ENCODE measurements around the gene ALDH3B2.
"Not testable (repeated sequence)": the region's sequence is repeated elsewhere in the genome, so short reads cannot be mapped to it uniquely, and the experiment has no call there.

Gene ALDH3B2

DNA sequence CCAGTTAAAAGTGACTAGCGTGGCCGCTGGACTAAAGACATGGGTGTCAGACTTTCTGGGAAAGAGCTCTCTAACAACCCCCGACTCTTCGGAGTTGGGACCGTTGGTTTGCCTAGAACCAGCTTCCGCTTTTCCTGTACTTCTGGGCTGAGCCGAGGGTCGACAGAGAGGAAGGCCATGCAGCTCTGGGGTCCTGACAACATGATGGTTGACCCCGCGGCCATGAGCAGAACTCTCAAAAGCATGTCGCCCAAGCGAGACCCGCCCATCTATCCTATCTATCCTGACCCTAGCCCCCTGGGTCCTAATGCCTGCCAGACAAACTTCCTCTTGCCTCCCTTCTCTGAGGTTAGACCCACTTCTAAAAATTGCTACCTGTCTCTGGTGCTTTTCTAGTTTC lies 53.8 kb downstream of the ALDH3B2 start:
- H3K4me3 ChIP-seq (ENCODE audit: low read depth, low read length); H3K36me3 ChIP-seq (ENCODE audit: control insufficient read depth in 2 of 2, insufficient read depth in 1 of 2, low read length in 2 of 2); H3K27ac ChIP-seq (ENCODE audit: extremely low read depth, low read depth, low read length); H3K9me3 ChIP-seq (ENCODE audit: control insufficient read depth, insufficient read depth, low read depth, low read length); POLR2A ChIA-PET; H3K4me1 ChIP-seq (ENCODE audit: control insufficient read depth, insufficient read depth, low read length): not testable (repeated sequence)
- CTCF ChIA-PET: interaction anchor here (2.4 kb wide), 1 partner anchor 8 kb away, joined by 10 read pairs; the partner anchor contains the start of gene NUDT8

DNA sequence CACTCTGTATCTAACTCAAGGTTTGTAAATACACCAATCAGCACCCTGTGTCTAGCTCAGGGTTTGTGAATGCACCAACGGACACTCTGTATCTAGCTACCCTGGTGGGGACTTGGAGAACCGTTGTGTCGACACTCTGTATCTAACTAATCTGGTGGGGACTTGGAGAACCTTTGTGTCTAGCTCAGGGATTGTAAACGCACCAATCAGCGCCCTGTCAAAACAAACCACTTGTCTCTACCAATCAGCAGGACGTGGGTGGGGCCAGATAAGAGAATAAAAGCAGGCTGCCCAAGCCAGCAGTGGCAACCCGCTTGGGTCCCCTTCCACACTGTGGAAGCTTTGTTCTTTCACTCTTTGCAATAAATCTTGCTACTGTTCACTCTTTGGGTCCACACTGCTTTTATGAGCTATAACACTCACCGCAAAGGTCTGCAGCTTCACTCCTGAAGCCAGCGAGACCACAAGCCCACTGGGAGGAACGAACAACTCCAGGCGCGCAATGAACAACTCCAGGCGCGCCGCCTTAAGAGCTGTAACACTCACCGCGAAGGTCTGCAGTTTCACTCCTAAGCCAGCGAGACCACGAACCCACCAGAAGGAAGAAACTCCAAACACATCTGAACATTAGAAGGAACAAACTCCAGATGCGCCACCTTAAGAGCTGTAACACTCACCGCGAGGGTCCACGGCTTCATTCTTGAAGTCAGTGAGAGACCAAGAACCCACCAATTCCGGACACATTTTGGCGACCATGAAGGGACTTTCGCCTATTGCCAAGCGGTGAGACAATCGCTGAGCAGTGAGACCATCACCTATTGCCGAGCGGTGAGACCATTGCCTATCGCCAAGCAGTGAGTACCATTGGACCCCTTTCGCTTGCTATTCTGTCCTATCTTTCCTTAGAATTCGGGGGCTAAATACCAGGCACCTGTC lies 54.5 kb downstream of the ALDH3B2 start:
- CTCF ChIA-PET: interaction anchor here (0.6 to 2.4 kb wide), 4 partner anchors 9 to 863 kb away, joined by 3 to 10 read pairs (median 4); partner anchors contain the start of genes GSTP1 and NUDT8
- H3K9me3 ChIP-seq (ENCODE audit: control insufficient read depth, insufficient read depth, low read depth, low read length); H3K4me1 ChIP-seq (ENCODE audit: control insufficient read depth, insufficient read depth, low read length); H3K36me3 ChIP-seq (ENCODE audit: control insufficient read depth in 2 of 2, insufficient read depth in 1 of 2, low read length in 2 of 2); H3K4me3 ChIP-seq (ENCODE audit: low read depth, low read length); POLR2A ChIA-PET; H3K27ac ChIP-seq (ENCODE audit: extremely low read depth, low read depth, low read length): not testable (repeated sequence)

DNA sequence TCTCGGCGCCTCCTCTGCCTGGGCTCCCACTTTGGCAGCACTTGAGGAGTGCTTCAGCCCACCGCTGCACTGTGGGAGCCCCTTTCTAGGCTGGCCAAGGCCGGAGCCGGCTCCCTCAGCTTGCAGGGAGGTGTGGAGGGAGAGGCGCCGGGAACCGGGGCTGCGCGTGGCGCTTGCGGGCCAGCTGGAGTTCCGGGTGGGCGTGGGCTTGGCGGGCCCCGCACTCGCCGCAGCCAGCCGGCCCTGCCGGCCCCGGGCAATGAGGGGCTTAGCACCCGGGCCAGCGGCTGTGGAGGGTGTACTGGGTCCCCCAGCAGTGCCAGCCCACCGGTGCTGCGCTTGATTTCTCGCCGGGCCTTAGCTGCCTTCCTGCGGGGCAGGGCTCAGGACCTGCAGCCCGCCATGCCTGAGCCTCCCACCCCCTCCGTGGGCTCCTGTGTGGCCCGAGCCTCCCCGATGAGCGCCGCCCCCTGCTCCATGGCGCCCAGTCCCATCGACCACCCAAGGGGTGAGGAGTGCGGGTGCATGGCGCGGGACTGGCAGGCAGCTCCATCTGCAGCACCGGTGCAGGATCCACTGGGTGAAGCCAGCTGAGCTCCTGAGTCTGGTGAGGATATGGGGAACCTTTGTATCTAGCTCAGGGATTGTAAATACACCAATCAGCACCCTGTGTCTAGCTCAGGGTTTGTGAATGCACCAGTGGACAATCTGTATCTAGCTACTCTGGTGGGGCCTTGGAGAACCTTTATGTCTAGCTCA lies 55.3 kb downstream of the ALDH3B2 start:
- H3K27ac ChIP-seq (ENCODE audit: extremely low read depth, low read depth, low read length); H3K4me3 ChIP-seq (ENCODE audit: low read depth, low read length); H3K9me3 ChIP-seq (ENCODE audit: control insufficient read depth, insufficient read depth, low read depth, low read length); H3K36me3 ChIP-seq (ENCODE audit: control insufficient read depth in 2 of 2, insufficient read depth in 1 of 2, low read length in 2 of 2); H3K4me1 ChIP-seq (ENCODE audit: control insufficient read depth, insufficient read depth, low read length); POLR2A ChIA-PET: not testable (repeated sequence)
- CTCF ChIA-PET: interaction anchor here (0.6 to 2.4 kb wide), 3 partner anchors 10 to 862 kb away, joined by 3 to 10 read pairs (median 3); partner anchors contain the start of genes GSTP1 and NUDT8

DNA sequence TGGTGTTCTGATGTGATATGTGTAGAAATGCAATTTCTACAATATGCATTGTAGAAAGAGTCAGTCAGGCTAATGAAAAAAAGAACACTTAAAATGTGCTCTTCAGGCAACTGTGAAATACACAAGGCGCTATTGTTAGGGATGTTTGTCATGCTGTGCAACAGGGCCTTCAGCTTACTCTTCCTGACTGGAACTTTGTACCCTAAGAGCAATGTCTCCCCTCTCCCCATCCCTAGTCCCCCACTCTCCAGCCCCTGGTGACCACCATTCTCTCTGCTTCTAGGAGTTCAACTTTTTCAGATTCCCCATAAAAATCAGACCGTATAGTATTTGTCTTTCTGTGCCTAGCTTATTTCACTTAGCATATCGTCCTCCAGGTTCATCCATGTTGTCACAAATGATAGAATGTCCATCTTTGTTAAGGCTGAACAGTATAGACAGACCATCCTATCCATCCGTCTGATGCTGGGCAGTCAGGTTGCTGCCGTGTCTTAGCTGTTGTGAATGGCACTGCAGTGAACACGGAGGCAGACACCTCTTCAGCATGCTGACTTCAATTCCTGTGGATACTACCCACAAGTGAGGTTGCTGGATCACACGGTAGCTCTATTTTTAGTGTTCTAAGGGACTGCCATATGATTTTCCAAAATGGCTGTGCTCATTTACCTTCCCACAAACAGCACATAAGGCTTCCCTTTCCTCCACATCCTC lies 57.0 kb downstream of the ALDH3B2 start:
- peaks cover 0 to 12% of the 10 kb centered on the region in 2 experiments; a peak in 1 of 3 replicates for H3K36me3 ChIP-seq (ENCODE audit: control insufficient read depth in 2 of 2, insufficient read depth in 1 of 2, low read length in 2 of 2)
- ChIA-PET POLR2A (interaction anchor here (0.6 to 1.1 kb wide), 2 partner anchors 12 to 17 kb away, joined by 3 to 5 read pairs; partner anchors contain the start of gene NUDT8), CTCF (interaction anchor here (0.6 to 5.7 kb wide), 6 partner anchors 9 to 139 kb away, joined by 3 to 53 read pairs (median 3); partner anchors contain the start of genes GSTP1 and NUDT8)
- H3K4me1 ChIP-seq (ENCODE audit: control insufficient read depth, insufficient read depth, low read length): no peaks in the 10 kb centered on the region
- H3K27ac ChIP-seq (ENCODE audit: extremely low read depth, low read depth, low read length): no peak overlapping the region
- no peak overlapping the region for H3K4me3 ChIP-seq (ENCODE audit: low read depth, low read length)
- H3K9me3 ChIP-seq (ENCODE audit: control insufficient read depth, insufficient read depth, low read depth, low read length): no peaks in the 10 kb centered on the region
- TF ChIP-seq ZNF701 (tag by site-specific recombination; IDR thresholded peaks at IDR 0.05) (no peak), RBAK (tag by site-specific recombination; IDR thresholded peaks at IDR 0.05) (no peak), ZNF514 (tag by site-specific recombination; IDR thresholded peaks at IDR 0.05) (no peak), SP2 (tag by site-specific recombination; IDR thresholded peaks at IDR 0.05) (no peak), ZNF2 (tag by site-specific recombination; IDR thresholded peaks at IDR 0.05) (no peak), ZBTB8A (tag by site-specific recombination; IDR thresholded peaks at IDR 0.05) (no peak), ZNF24 (tag by site-specific recombination; IDR thresholded peaks at IDR 0.05) (no peak), ZNF292 (tag by site-specific recombination; IDR thresholded peaks at IDR 0.05; ENCODE audit: borderline replicate concordance, low read depth) (no peak), ZNF792 (tag by site-specific recombination; IDR thresholded peaks at IDR 0.05) (no peak), KLF16 (tag by site-specific recombination; IDR thresholded peaks at IDR 0.05) (no peak), ZNF157 (tag by site-specific recombination; IDR thresholded peaks at IDR 0.05) (no peak), ZBTB7A (tag by site-specific recombination; IDR thresholded peaks at IDR 0.05; ENCODE audit: low read depth) (no peak), ZNF138 (tag by site-specific recombination; IDR thresholded peaks at IDR 0.05; ENCODE audit: borderline replicate concordance) (no peak), ZNF596 (tag by site-specific recombination; IDR thresholded peaks at IDR 0.05) (no peak), ZNF184 (tag by site-specific recombination; IDR thresholded peaks at IDR 0.05) (no peak), ZNF776 (tag by site-specific recombination; IDR thresholded peaks at IDR 0.05; ENCODE audit: borderline replicate concordance) (no peak), ZSCAN16 (tag by site-specific recombination; IDR thresholded peaks at IDR 0.05) (no peak)
- TF ChIP-seq, protein P1, sequence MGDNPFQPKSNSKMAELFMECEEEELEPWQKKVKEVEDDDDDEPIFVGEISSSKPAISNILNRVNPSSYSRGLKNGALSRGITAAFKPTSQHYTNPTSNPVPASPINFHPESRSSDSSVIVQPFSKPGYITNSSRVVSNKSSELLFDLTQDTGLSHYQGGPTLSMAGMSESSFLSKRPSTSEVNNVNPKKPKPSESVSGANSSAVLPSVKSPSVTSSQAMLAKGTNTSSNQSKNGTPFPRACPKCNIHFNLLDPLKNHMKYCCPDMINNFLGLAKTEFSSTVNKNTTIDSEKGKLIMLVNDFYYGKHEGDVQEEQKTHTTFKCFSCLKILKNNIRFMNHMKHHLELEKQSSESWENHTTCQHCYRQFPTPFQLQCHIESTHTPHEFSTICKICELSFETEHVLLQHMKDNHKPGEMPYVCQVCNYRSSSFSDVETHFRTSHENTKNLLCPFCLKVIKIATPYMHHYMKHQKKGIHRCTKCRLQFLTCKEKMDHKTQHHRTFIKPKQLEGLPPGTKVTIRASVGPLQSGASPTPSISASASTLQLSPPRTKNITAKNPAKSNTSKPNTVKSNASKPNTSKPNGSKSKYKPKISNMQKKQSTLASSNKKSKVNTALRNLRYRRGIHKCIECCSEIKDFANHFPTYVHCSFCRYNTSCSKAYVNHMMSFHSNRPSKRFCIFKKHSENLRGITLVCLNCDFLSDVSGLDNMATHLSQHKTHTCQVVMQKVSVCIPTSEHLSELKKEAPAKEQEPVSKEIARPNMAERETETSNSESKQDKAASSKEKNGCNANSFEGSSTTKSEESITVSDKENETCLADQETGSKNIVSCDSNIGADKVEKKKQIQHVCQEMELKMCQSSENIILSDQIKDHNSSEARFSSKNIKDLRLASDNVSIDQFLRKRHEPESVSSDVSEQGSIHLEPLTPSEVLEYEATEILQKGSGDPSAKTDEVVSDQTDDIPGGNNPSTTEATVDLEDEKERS (tag by site-specific recombination; IDR thresholded peaks at IDR 0.05): no peak
- TF ChIP-seq, protein P2, sequence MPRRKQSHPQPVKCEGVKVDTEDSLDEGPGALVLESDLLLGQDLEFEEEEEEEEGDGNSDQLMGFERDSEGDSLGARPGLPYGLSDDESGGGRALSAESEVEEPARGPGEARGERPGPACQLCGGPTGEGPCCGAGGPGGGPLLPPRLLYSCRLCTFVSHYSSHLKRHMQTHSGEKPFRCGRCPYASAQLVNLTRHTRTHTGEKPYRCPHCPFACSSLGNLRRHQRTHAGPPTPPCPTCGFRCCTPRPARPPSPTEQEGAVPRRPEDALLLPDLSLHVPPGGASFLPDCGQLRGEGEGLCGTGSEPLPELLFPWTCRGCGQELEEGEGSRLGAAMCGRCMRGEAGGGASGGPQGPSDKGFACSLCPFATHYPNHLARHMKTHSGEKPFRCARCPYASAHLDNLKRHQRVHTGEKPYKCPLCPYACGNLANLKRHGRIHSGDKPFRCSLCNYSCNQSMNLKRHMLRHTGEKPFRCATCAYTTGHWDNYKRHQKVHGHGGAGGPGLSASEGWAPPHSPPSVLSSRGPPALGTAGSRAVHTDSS (tag by site-specific recombination; IDR thresholded peaks at IDR 0.05): no peak
